Measurements from ENCODE around the gene TPK1.
A peak's percentile ranks its signal among the peaks of the same experiment; 100 is the strongest.

The TPK1 gene

GRCh38 chr7:144518360-144518759 is 317.5 kb downstream of the TPK1 start:
- TF ChIP-seq POLR2A (IDR thresholded peaks at IDR 0.05; ENCODE audit: low read depth, low read length) (no peak), POLR2AphosphoS5 (IDR thresholded peaks at IDR 0.05; ENCODE audit: low read depth, low read length) (no peak)
- no peak for FAIRE-seq
- DNase-seq (ENCODE audit: insufficient read length) = no peak

GRCh38 chr7:144517749-144518148 is 318.1 kb downstream of the TPK1 start:
- no peak for TF ChIP-seq TAF1 (IDR thresholded peaks at IDR 0.05; ENCODE audit: borderline replicate concordance, low read depth, low read length)
- TF ChIP-seq POLR2A (IDR thresholded peaks at IDR 0.05; ENCODE audit: low read depth, low read length) = no peak
- no peak for TF ChIP-seq POLR2AphosphoS5 (IDR thresholded peaks at IDR 0.05; ENCODE audit: low read depth, low read length)
- no peak for FAIRE-seq
- no peak for DNase-seq (ENCODE audit: insufficient read length)

GRCh38 chr7:144516729-144517525 is 318.9 kb downstream of the TPK1 start:
- TF ChIP-seq POLR2AphosphoS5 (IDR thresholded peaks at IDR 0.05; ENCODE audit: low read depth, low read length) (no peak), POLR2A (IDR thresholded peaks at IDR 0.05; ENCODE audit: low read depth, low read length) (no peak), TAF1 (IDR thresholded peaks at IDR 0.05; ENCODE audit: borderline replicate concordance, low read depth, low read length) (no peak)
- DNase-seq (ENCODE audit: insufficient read length) (no peak), FAIRE-seq (no peak)

- DNase-seq (ENCODE audit: insufficient read length) (no peak), FAIRE-seq (peak; percentile 85)
- TF ChIP-seq POLR2A (IDR thresholded peaks at IDR 0.05; ENCODE audit: low read depth, low read length) (no peak), TAF1 (IDR thresholded peaks at IDR 0.05; ENCODE audit: borderline replicate concordance, low read depth, low read length) (no peak), POLR2AphosphoS5 (IDR thresholded peaks at IDR 0.05; ENCODE audit: low read depth, low read length) (no peak)
These were observed 322.5 kb downstream of the TPK1 start for GRCh38 chr7:144513334-144513733.

GRCh38 chr7:144510621-144511020 is 325.2 kb downstream of the TPK1 start:
- FAIRE-seq = no peak
- TF ChIP-seq TAF1 (IDR thresholded peaks at IDR 0.05; ENCODE audit: borderline replicate concordance, low read depth, low read length) = no peak
- TF ChIP-seq POLR2A (IDR thresholded peaks at IDR 0.05; ENCODE audit: low read depth, low read length) = no peak
- TF ChIP-seq POLR2AphosphoS5 (IDR thresholded peaks at IDR 0.05; ENCODE audit: low read depth, low read length) = no peak

GRCh38 chr7:144508702-144509101 is 327.2 kb downstream of the TPK1 start:
- no peak for TF ChIP-seq POLR2AphosphoS5 (IDR thresholded peaks at IDR 0.05; ENCODE audit: low read depth, low read length)
- TF ChIP-seq POLR2A (IDR thresholded peaks at IDR 0.05; ENCODE audit: low read depth, low read length) = no peak
- no peak for TF ChIP-seq TAF1 (IDR thresholded peaks at IDR 0.05; ENCODE audit: borderline replicate concordance, low read depth, low read length)
- DNase-seq (ENCODE audit: insufficient read length) (peak; percentile 6), FAIRE-seq (peak; percentile 48)

More at GRCh38 chr7:144510621-144511020, 325.2 kb downstream of the TPK1 start:
- no peak for DNase-seq (ENCODE audit: insufficient read length)

GRCh38 chr7:144503215-144503614 is 332.6 kb downstream of the TPK1 start:
- no peak for FAIRE-seq

GRCh38 chr7:144500225-144500624 is 335.6 kb downstream of the TPK1 start:
- FAIRE-seq (no peak), DNase-seq (ENCODE audit: insufficient read length) (no peak)
- TF ChIP-seq POLR2AphosphoS5 (IDR thresholded peaks at IDR 0.05; ENCODE audit: low read depth, low read length) (no peak), POLR2A (IDR thresholded peaks at IDR 0.05; ENCODE audit: low read depth, low read length) (no peak), TAF1 (IDR thresholded peaks at IDR 0.05; ENCODE audit: borderline replicate concordance, low read depth, low read length) (no peak)

More at GRCh38 chr7:144503215-144503614, 332.6 kb downstream of the TPK1 start:
- TF ChIP-seq POLR2AphosphoS5 (IDR thresholded peaks at IDR 0.05; ENCODE audit: low read depth, low read length) = no peak
- no peak for DNase-seq (ENCODE audit: insufficient read length)

GRCh38 chr7:144497282-144497681 is 338.6 kb downstream of the TPK1 start:
- TF ChIP-seq POLR2AphosphoS5 (IDR thresholded peaks at IDR 0.05; ENCODE audit: low read depth, low read length) = no peak
- no peak for DNase-seq (ENCODE audit: insufficient read length)
- FAIRE-seq = no peak

GRCh38 chr7:144494355-144494754 is 341.5 kb downstream of the TPK1 start:
- no peak for TF ChIP-seq TAF1 (IDR thresholded peaks at IDR 0.05; ENCODE audit: borderline replicate concordance, low read depth, low read length)
- TF ChIP-seq POLR2A (IDR thresholded peaks at IDR 0.05; ENCODE audit: low read depth, low read length) = no peak
- no peak for TF ChIP-seq POLR2AphosphoS5 (IDR thresholded peaks at IDR 0.05; ENCODE audit: low read depth, low read length)
- FAIRE-seq (no peak), DNase-seq (ENCODE audit: insufficient read length) (no peak)

GRCh38 chr7:144489504-144489903 is 346.3 kb downstream of the TPK1 start:
- FAIRE-seq (no peak), DNase-seq (ENCODE audit: insufficient read length) (no peak)
- TF ChIP-seq TAF1 (IDR thresholded peaks at IDR 0.05; ENCODE audit: borderline replicate concordance, low read depth, low read length) = no peak
- TF ChIP-seq POLR2A (IDR thresholded peaks at IDR 0.05; ENCODE audit: low read depth, low read length) = no peak
- TF ChIP-seq POLR2AphosphoS5 (IDR thresholded peaks at IDR 0.05; ENCODE audit: low read depth, low read length) = no peak

GRCh38 chr7:144488977-144489376 is 346.9 kb downstream of the TPK1 start:
- FAIRE-seq (no peak), DNase-seq (ENCODE audit: insufficient read length) (no peak)
- no peak for TF ChIP-seq TAF1 (IDR thresholded peaks at IDR 0.05; ENCODE audit: borderline replicate concordance, low read depth, low read length)
- TF ChIP-seq POLR2AphosphoS5 (IDR thresholded peaks at IDR 0.05; ENCODE audit: low read depth, low read length) = no peak
- TF ChIP-seq POLR2A (IDR thresholded peaks at IDR 0.05; ENCODE audit: low read depth, low read length) = no peak

Data from GM12892 (cell line).